ENCODE measurements around the gene C5orf52.
A peak's percentile ranks its signal among the peaks of the same experiment; 100 is the strongest.
"Not testable (repeated sequence)": the region's sequence is repeated elsewhere in the genome, so short reads cannot be mapped to it uniquely, and the experiment has no call there.

Gene C5orf52

DNA sequence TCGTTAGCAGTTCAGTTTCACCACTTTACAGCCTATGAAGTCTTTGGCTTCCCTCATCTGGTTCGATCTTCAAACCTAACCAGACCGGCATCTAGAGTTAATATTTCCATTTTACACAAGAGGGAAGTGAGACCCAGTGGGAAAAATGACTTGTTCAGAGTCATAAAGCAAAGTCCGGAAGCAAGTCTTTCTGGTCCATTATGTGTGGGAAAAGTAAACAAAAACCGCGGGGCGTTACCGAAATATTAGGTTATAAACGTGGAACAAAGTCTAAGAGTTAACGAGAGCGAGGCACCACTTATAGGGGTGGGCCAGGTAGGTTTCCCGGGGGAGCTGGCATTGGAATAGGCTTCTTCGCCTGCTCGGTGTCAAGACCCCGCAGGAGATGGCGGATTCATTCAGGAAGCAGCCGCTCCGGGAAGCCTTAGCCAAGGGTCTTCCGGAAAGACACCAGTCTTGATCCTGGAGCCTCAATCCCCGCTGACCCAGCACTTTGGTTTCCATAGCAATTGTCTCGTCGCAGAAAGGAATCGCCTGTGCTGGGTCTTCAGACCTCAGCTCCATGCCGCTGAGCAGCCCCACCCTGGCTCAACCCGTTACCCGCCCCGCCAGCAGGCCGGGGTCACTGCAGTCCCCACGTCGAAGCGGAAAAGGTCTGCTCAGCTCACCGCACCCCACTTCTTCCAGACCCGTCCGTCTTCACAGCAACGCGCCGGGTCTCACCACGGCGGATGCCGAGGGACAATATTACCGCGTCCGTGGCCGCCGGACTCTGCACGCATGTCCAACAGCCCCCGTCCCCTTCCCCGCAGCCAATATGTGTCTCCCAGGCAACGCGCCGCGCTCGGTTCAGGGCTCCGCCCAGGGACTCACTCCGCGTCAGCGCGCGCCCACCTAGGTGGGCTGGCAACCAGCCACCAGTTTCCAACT, at the start of gene C5orf52:
C5orf52 (plus strand) TSS at position 872 of the 930 bp plus-strand sequence. CDS start 82 bp downstream, outside the sequence.
- DNase-seq (ENCODE audit: low spot score), result peak; percentile 44

DNA sequence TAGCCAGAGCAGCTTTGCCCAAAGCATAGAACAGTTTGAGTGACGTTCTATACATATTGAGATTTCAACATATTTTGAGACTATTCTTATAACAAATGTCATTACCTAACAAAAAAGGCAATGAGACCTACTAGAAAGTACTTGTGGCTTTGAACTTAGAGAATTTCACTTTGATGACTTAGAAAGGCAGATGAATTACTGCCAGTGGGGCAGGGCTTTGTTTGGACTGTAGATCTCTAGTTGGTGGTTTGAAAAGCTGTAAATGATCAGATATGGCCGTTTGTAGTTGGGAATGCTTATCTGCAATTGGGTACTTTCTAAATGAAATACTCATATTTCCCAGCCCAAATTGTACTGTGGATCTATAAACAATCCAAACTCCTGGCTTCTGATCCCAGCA, 47.2 kb upstream of the C5orf52 start:
- no peak for DNase-seq (ENCODE audit: low spot score)

GRCh38 chr5:157626831-157627230, 44.5 kb upstream of the C5orf52 start:
- no peak for DNase-seq (ENCODE audit: low spot score)

DNA sequence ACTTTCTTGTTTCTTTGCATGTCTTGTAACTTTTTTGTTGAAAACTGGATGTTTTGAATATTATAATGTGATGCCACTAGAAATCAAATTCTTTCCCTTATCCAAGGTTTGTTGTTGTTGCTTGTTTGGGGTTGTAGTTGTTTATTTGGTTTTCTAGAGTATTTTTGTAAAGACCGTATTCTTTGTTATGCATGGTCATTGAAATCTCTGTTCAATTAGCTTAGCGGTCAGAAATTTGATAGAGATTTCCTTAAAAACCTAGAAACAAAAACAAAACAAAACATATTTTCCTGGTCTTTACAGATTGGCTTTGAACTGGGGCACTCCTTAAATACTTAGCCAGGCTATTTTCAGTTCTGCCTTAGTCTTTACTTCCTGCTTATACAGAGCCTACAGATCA, 41.0 kb upstream of the C5orf52 start:
- DNase-seq (ENCODE audit: low spot score), result no peak

DNA sequence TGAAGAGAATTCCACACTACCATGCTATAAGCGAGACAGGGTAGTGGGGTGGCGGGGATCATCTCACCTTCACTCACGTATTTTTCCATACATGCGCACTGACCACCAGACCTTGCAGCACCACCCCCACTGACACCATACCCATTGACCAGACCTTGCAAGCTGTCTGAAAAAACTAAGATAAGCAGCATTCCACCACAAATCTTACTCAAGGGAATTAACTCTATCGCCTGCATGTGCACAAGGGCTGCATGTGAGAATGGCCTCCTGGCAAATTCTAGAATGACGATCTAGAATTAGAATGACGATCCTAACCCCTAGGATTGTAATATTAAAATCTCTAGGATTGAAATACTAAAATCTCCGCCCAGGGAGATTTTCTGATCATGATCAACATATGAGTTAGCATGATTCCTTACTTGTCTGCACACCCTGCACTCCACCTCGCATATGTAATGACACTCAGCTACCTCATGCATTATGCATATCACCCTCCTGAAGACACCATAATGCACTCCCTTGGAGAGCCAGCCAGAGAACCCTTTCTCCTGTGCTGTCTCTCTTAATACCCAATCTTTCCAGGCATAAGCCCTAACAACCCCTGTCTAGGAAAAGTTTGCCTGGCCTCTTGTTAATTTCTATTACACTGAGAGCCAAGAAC, 30.8 kb upstream of the C5orf52 start:
- DNase-seq (ENCODE audit: low spot score), result no peak

DNA sequence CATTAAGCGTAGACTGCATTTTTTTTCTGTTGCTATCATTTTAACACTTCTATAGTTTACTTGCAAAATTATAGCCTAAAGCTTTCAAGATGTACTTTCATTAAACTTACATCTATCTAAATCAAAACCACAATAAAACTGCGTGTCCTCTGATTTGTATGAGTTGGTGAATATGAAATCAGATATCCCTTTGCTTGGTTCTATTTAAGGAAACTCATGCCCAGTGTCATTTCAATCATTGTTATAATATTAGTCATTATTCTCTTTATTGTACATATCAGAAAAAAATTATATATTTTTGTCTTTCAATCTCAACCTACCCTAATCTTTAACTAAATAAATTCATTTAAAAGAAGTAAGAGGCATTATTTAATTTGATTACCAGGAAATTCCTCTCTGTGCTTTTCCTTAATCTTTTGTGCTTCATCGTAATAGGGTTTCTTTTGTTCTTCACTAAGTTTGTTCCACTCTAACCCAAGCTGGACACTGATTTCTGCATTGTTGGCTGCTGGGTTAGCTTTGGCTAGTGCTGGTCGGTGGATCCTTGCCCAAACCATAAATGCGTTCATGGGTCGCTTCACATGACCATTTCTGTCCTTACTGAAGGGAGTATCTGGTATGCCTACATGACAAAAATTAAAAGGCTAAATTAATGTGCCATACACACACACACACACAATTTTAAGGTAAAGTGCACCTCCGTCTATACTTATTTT, 22.9 kb upstream of the C5orf52 start:
- no peak for DNase-seq (ENCODE audit: low spot score)

GRCh38 chr5:157649101-157649500, 22.2 kb upstream of the C5orf52 start:
- DNase-seq (ENCODE audit: low spot score), result no peak

DNA sequence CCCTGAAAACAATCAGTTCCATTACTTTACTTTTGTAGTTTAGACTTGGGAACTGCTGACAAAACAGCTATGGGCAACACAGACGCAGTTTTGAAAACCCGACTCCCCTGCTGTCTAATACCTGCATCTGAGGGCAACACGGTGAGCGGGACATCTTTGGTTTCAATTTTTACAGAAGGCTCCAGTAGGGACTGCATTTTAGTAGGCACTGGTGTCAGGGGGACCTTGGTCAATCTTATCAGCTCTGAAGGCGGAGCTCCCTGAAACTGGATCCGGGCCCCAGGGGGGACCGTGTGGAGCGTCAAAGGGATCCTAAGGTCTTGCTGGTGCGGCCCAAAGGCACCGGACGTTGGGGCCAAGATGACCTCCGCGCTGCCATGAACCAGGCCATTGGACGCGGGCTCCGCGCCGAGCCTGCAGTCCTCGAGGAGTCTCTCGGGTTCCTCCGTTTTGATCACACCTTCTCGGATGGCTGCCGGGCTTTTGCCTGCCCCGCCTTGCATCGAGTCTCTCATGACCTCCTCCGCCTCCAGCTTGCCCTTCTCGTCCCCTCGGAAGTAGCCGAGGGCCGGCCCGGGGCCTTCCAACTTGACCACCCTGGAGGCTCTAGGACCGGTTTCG, 20.2 kb upstream of the C5orf52 start:
- DNase-seq (ENCODE audit: low spot score), result no peak

- no peak for DNase-seq (ENCODE audit: low spot score)
Measured at GRCh38 chr5:157651623-157652376, 19.5 kb upstream of the C5orf52 start.

- DNase-seq (ENCODE audit: low spot score), result no peak
Measured at GRCh38 chr5:157652377-157652692, 19.0 kb upstream of the C5orf52 start, which contains the start of gene SOX30. SOX30 (minus strand) TSS chr5:157652438; CDS start chr5:157652078, 360 bp downstream.

DNA sequence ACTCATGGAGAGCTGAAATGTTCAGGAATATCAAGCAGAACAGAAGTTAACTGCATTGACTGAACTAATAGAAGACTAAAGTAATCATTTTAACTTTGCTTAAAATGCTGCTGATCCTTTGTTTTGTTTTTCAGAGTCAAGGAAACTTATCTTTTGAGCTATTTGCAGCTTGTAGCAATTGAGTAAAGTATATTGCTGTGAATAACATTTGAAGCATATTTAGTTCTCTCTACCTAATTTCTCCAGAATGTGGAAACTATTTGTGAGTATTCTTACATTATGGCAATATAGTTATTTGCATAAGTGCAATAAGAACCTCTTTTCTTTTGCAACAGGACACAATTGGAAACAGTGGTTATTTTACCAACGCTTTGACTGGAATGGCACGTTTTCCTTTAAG, 13.8 kb upstream of the C5orf52 start:
- DNase-seq (ENCODE audit: low spot score), result no peak

DNA sequence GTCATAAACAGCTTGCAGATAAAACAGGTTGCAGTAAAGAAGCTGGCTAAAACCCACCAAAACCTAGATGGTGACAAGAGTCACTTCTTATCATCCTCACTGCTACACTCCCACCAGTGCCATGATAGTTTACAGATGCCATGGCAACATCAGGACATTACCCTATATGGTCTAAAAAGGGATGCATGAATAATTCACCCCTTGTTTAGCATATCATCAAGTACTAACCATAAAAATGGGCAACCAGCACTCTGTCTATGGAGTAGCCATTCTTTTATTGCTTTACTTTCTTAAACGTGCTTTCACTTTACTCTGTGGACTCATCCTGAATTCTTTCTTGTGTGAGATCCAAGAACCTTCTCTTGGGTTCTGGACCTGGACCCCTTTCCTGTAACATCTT, 12.4 kb upstream of the C5orf52 start:
- no peak for DNase-seq (ENCODE audit: low spot score)

DNA sequence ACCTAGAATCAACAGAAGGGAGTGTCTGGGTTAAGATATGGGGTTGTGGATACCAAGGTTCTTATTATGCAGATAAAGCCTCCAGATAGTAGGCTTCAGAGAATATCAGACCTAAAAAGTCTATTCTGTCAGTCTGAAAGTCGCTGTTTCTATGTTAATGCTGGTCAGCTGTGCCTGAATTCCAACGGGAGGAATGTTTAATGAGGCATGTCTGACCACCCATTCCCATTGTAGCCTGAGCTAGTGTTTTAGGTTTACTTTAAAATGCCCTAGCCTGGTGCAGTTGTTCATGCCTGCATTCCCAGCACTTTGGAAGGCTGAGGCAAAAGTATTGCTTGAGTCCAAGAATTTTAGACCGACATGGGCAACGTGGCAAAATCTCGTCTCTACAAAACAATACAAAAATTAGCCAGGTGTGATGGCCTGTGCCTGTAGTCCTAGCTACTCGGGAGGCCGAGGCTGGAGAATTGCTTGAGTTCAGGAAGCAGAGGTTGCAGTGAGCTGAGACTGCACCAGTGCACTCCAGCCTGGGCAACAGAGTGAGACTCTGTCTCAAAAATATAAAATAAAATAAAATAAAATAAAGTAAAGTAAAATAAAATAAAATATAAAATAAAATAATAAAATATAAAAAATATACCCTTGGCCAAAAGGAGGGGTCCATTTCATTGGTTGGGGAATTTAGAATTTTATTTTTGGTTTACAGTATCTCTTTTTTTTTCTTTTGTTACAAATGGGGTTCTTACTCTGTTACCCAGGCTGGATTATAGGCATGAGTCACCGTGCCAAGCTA, 11.3 kb upstream of the C5orf52 start:
- no peak for DNase-seq (ENCODE audit: low spot score)

GRCh38 chr5:157665467-157666070, 5.8 kb upstream of the C5orf52 start:
- peak; percentile 80 for DNase-seq (ENCODE audit: low spot score)

GRCh38 chr5:157668356-157668755, 3.0 kb upstream of the C5orf52 start:
- DNase-seq (ENCODE audit: low spot score), result no peak

DNA sequence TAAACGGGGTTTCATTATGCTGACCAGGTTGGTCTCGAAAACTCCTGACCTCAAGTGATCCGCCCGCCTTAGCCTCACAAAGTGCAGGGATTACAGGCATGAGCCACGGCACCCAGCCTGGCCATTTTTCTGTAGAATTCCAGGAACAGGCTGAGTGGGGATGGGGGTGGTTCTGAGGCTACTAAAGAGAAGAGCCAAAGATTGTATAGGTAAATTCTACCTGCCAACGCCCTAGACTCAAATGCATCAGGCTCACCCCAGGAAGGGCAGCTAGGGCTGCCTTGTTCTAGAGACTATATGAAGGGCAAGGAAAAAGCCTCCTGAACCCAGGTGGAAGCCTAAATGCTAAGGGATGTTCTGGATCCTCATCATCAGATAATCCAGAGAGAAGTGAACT, 1.6 kb upstream of the C5orf52 start:
- no peak for DNase-seq (ENCODE audit: low spot score)

GRCh38 chr5:157671592-157672330, 428 bp downstream of the C5orf52 start:
- no peak for DNase-seq (ENCODE audit: low spot score)

DNA sequence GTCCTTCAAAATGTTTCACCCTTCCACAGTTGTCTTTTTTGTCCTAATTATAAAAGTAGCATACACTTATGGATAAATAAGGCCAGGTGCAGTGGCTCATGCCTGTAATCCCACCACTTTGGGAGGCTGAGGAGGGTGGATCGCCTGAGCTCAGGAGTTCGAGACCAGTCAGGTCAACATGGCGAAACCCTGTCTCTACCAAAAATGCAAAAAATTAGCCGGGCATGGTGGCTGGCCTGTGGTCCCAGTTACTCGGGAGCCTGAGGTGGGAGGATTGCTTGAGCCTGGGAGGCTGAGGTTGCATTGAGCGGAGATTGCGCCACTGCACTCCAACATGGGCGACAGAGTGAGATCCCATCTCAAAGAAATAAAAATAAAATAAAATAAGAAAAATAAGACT, 1.6 kb downstream of the C5orf52 start:
- DNase-seq (ENCODE audit: low spot score), result no peak

DNA sequence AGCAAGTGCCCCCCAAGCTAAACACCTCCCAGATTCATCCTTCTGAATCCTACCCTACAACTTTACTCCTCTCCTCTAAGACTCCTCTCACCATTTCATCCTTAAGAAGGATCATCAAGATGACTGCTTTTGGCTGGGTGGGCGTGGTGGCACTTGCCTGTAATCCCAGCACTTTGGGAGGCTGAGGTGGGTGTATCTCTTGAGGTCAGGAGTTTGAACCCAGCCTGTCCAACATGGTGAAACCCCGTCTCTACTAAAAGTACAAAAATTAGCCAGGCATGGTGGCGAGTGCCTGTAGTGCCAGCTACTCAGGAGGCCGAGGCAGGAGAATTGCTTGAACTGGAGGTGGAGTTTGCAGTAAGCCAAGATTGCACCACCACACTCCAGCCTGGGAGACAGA, 3.0 kb downstream of the C5orf52 start:
- DNase-seq (ENCODE audit: low spot score), result not testable (repeated sequence)

- DNase-seq (ENCODE audit: low spot score), result no peak
Measured at GRCh38 chr5:157677931-157678330, 6.6 kb downstream of the C5orf52 start.
